ENCODE data around the gene KIAA0825. TPM values are rescaled to one million over a fixed set of nuclear protein-coding genes. Genes with fewer than 3 reads are reported as not detected.
"Not testable (repeated sequence)": the region's sequence is repeated elsewhere in the genome, so short reads cannot be mapped to it uniquely, and the experiment has no call there.

KIAA0825 gene
- total RNA-seq, 2 donors from 2014 or later = 4.1 to 4.3 TPM

DNA sequence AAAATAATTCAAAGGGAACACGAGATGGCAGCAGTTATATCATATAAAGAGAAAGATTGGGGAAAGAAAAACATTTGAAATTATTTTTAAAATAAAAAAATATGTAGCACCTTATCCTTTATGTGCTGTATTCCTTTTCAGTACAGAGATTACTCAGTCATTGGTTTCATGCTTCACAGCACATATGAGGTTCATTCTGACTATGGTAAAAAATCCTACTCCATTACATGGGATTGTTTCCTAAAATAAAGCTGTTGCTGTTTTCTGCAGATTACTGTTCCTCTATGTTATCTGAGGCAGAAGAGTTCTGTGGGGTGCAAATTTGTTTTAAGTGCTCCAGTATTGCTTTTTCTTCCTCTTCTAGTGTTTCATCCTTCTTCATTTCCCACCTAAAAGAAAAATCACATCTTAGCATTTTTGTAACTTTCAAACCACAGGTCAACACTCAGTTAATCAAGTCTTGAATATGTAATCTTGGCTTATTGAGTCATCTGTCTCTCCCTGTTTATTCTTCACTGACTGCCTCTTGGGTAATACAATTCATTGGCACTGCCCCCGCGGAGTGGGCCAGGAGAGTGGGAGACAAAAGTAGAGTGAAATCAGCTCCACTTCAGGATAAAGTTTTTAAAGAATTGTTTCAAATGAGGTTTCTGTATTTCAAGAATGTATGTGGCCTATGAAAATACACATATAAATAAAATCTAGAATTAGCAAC is 464.5 kb downstream of the KIAA0825 start:
- no peaks in the 10 kb centered on the region for H3K9me3 ChIP-seq
- peaks cover 0 to 5% of the 10 kb centered on the region in 2 donors for H3K4me1 ChIP-seq (ENCODE audit: control insufficient read depth in 1 of 2, low read depth in 2 of 2)
- ATAC-seq (ENCODE audit: insufficient number of reproducible peaks, low FRiP score, low read depth) (no peak), DNase-seq (ENCODE audit: low spot score) (no peak)
- H3K36me3 ChIP-seq = no peaks in the 10 kb centered on the region
- no peak overlapping the region for H3K4me3 ChIP-seq
- no peak overlapping the region for H3K27ac ChIP-seq
- H3K27me3 ChIP-seq (replicated peaks; ENCODE audit: insufficient read depth) = no peaks in the 10 kb centered on the region
- TF ChIP-seq, protein P1, sequence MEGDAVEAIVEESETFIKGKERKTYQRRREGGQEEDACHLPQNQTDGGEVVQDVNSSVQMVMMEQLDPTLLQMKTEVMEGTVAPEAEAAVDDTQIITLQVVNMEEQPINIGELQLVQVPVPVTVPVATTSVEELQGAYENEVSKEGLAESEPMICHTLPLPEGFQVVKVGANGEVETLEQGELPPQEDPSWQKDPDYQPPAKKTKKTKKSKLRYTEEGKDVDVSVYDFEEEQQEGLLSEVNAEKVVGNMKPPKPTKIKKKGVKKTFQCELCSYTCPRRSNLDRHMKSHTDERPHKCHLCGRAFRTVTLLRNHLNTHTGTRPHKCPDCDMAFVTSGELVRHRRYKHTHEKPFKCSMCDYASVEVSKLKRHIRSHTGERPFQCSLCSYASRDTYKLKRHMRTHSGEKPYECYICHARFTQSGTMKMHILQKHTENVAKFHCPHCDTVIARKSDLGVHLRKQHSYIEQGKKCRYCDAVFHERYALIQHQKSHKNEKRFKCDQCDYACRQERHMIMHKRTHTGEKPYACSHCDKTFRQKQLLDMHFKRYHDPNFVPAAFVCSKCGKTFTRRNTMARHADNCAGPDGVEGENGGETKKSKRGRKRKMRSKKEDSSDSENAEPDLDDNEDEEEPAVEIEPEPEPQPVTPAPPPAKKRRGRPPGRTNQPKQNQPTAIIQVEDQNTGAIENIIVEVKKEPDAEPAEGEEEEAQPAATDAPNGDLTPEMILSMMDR (IDR thresholded peaks at IDR 0.05) = no peak

GRCh38 chr5:94143621-94144020 is 474.8 kb downstream of the KIAA0825 start:
- not testable (repeated sequence) for H3K4me1 ChIP-seq (ENCODE audit: control insufficient read depth in 1 of 2, low read depth in 2 of 2); H3K27me3 ChIP-seq (replicated peaks; ENCODE audit: insufficient read depth); H3K36me3 ChIP-seq; H3K27ac ChIP-seq; DNase-seq (ENCODE audit: low spot score); H3K9me3 ChIP-seq; ATAC-seq (ENCODE audit: insufficient number of reproducible peaks, low FRiP score, low read depth); H3K4me3 ChIP-seq

GRCh38 chr5:94140300-94140699 is 478.1 kb downstream of the KIAA0825 start:
- ATAC-seq (ENCODE audit: insufficient number of reproducible peaks, low FRiP score, low read depth) = no peak
- Histone ChIP-seq H3K27me3 (replicated peaks; ENCODE audit: insufficient read depth) (no peaks in the 10 kb centered on the region), H3K4me1 (ENCODE audit: control insufficient read depth in 1 of 2, low read depth in 2 of 2) (no peaks in the 10 kb centered on the region), H3K36me3 (no peaks in the 10 kb centered on the region), H3K4me3 (no peak overlapping the region), H3K9me3 (peaks cover 3% of the 10 kb centered on the region), H3K27ac (no peak overlapping the region)
- DNase-seq (ENCODE audit: low spot score) = no peak
- TF ChIP-seq, protein P1 (IDR thresholded peaks at IDR 0.05) = no peak

DNA sequence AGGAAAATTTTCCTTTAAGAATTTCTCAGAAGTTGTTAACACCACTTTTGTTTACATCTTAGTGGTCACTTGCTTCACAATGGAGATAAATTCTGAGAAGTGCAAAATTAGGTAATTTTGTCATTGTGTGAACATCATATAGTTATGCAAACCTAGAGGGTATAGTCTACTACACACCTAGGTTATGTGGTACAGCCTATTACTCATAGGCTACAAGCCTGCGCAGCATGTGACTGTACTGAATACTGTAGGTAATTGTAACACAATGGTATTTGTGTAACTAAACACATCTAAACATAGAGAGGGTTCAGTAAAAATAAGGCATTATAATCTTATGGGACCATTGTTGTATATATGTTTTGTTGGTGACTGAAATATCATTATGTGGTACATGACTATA is 488.3 kb downstream of the KIAA0825 start:
- Histone ChIP-seq H3K36me3 (no peaks in the 10 kb centered on the region), H3K4me3 (no peak overlapping the region), H3K4me1 (ENCODE audit: control insufficient read depth in 1 of 2, low read depth in 2 of 2) (no peaks in the 10 kb centered on the region), H3K9me3 (no peaks in the 10 kb centered on the region), H3K27me3 (replicated peaks; ENCODE audit: insufficient read depth) (no peaks in the 10 kb centered on the region), H3K27ac (no peak overlapping the region)
- DNase-seq (ENCODE audit: low spot score) = no peak
- ATAC-seq (ENCODE audit: insufficient number of reproducible peaks, low FRiP score, low read depth) = no peak
- TF ChIP-seq, protein P1 (IDR thresholded peaks at IDR 0.05) = no peak

DNA sequence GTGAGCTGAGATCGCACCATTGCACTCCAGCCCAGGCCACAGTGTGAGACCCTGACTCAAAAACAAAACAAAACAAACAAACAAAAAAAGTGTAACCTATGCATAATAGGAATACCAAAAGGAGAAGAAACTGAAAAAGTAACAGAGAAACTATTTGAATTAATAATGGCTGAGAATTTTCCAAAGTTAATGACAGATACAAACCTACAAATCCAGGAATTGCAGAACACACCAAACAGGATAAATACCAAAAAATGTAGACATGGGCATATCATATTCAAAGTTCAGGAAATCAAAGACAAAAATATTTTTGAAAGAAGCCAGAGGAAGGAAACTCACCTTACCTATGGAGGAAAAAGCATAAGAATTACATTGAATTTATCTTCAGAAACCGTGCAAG is 493.3 kb downstream of the KIAA0825 start:
- H3K27me3 ChIP-seq (replicated peaks; ENCODE audit: insufficient read depth) = no peaks in the 10 kb centered on the region

GRCh38 chr5:94116317-94116716 is 502.1 kb downstream of the KIAA0825 start:
- not testable (repeated sequence) for H3K27ac ChIP-seq; ATAC-seq (ENCODE audit: insufficient number of reproducible peaks, low FRiP score, low read depth); H3K4me1 ChIP-seq (ENCODE audit: control insufficient read depth in 1 of 2, low read depth in 2 of 2); H3K27me3 ChIP-seq (replicated peaks; ENCODE audit: insufficient read depth); H3K4me3 ChIP-seq; H3K9me3 ChIP-seq; H3K36me3 ChIP-seq; DNase-seq (ENCODE audit: low spot score)

More for the DNA sequence above, 493.3 kb downstream of the KIAA0825 start:
- Histone ChIP-seq H3K4me1 (ENCODE audit: control insufficient read depth in 1 of 2, low read depth in 2 of 2) (no peaks in the 10 kb centered on the region), H3K36me3 (no peaks in the 10 kb centered on the region), H3K9me3 (no peaks in the 10 kb centered on the region), H3K27ac (no peak overlapping the region), H3K4me3 (no peak overlapping the region)
- ATAC-seq (ENCODE audit: insufficient number of reproducible peaks, low FRiP score, low read depth) (no peak), DNase-seq (ENCODE audit: low spot score) (no peak)
- TF ChIP-seq, protein P1 (IDR thresholded peaks at IDR 0.05) = no peak

Data from thoracic aorta (tissue), 2 donors.